ENCODE results near the gene RSU1.
"Not testable (repeated sequence)": the region's sequence is repeated elsewhere in the genome, so short reads cannot be mapped to it uniquely, and the experiment has no call there.

Gene RSU1

GRCh38 chr10:16768702-16769101 lies 48.5 kb downstream of the RSU1 start:
- WGBS, 2 experiments (ENCODE audit: insufficient coverage in 2 of 2) = 96% methylated on average over 3 to 4 of the region's 5 CpGs
- Histone ChIP-seq H3K27ac (ENCODE audit: low read depth, low read length, severe bottlenecking) (no peak overlapping the region), H3K4me3 (ENCODE audit: extremely low read depth, insufficient read depth, low read length, poor library complexity, severe bottlenecking) (no peak overlapping the region), H3K36me3 (ENCODE audit: control insufficient read depth, insufficient read depth, low read length) (peaks cover 6% of the 10 kb centered on the region), H3K4me1 (ENCODE audit: control insufficient read depth, insufficient read depth, low read length, poor library complexity, severe bottlenecking) (peaks cover 4% of the 10 kb centered on the region), H3K9me3 (ENCODE audit: control insufficient read depth, low read length) (no peaks in the 10 kb centered on the region)

GRCh38 chr10:16765509-16766375 lies 51.5 kb downstream of the RSU1 start:
- H3K9me3 ChIP-seq (ENCODE audit: control insufficient read depth, low read length) = no peaks in the 10 kb centered on the region
- no peak overlapping the region for H3K27ac ChIP-seq (ENCODE audit: low read depth, low read length, severe bottlenecking)
- peaks cover 14% of the 10 kb centered on the region for H3K36me3 ChIP-seq (ENCODE audit: control insufficient read depth, insufficient read depth, low read length)
- no peaks in the 10 kb centered on the region for H3K4me1 ChIP-seq (ENCODE audit: control insufficient read depth, insufficient read depth, low read length, poor library complexity, severe bottlenecking)
- H3K4me3 ChIP-seq (ENCODE audit: extremely low read depth, insufficient read depth, low read length, poor library complexity, severe bottlenecking) = no peak overlapping the region
- 92 to 94% methylated on average over 9 to 10 of the region's 12 CpGs for WGBS, 2 experiments (ENCODE audit: insufficient coverage in 2 of 2)

- no peak overlapping the region for H3K27ac ChIP-seq (ENCODE audit: low read depth, low read length, severe bottlenecking)
- H3K9me3 ChIP-seq (ENCODE audit: control insufficient read depth, low read length) = no peaks in the 10 kb centered on the region
- peaks cover 32% of the 10 kb centered on the region for H3K36me3 ChIP-seq (ENCODE audit: control insufficient read depth, insufficient read depth, low read length)
- WGBS, 2 experiments (ENCODE audit: insufficient coverage in 2 of 2) = 94 to 98% methylated on average over 7 to 8 of the region's 8 CpGs
- no peak overlapping the region for H3K4me3 ChIP-seq (ENCODE audit: extremely low read depth, insufficient read depth, low read length, poor library complexity, severe bottlenecking)
- no peaks in the 10 kb centered on the region for H3K4me1 ChIP-seq (ENCODE audit: control insufficient read depth, insufficient read depth, low read length, poor library complexity, severe bottlenecking)
Measured at GRCh38 chr10:16761300-16761699, 55.9 kb downstream of the RSU1 start.

DNA sequence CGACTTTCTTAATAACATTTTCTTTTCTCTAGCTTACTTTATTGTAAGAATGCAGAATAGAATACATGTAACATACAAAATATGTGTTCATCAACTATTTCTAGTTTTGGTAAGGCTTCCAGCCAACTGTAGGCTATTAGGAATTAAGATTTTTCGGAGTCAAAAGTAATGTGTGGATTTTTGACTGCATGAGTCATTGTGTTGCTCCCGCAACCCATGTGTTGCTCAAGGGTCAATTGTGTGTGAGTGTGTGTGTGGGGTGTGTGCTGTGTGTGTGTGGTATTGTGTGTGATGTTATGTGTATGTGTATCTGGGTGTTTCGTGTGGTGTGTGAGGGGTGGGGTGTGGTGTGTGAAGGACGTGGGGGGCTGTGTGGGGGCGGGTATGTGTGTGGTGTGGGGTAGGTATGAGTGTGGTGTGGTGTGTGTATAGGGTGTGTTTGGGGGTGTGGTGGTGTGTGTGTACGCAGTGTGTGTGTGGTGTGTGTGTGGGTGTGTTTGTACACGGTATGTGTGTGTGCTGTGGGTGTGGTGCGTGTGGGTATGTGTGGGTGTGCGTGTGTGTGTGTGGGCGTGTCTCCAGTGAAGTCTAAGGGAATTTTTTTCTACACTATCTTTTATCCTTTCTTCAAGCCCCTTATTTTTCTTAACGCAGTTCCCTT lies 60.5 kb downstream of the RSU1 start:
- 91 to 96% methylated on average over 5 of the region's 12 CpGs for WGBS, 2 experiments (ENCODE audit: insufficient coverage in 2 of 2)
- no peak overlapping the region for H3K4me3 ChIP-seq (ENCODE audit: extremely low read depth, insufficient read depth, low read length, poor library complexity, severe bottlenecking)
- no peaks in the 10 kb centered on the region for H3K9me3 ChIP-seq (ENCODE audit: control insufficient read depth, low read length)
- no peak overlapping the region for H3K27ac ChIP-seq (ENCODE audit: low read depth, low read length, severe bottlenecking)
- H3K36me3 ChIP-seq (ENCODE audit: control insufficient read depth, insufficient read depth, low read length) = peaks cover 38% of the 10 kb centered on the region
- no peaks in the 10 kb centered on the region for H3K4me1 ChIP-seq (ENCODE audit: control insufficient read depth, insufficient read depth, low read length, poor library complexity, severe bottlenecking)

DNA sequence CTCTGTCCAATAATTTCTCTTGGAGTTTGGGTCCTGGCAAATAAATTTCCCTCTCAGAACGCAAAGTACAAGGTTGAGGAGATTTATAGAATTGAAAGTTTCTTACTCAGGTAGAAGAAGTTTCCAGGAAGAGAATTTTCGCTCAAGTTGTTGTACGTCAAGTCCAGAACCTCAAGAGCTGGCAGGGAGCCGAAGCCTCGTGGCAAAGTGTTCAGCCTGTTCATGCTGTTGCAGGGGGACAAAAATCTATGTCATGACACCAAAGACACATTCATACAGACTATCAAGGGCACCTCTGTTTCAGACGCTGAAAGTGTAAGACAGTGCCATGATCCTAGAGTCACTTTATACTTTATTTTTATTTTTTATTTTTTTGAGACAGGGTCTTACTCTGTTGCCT lies 62.5 kb downstream of the RSU1 start:
- Histone ChIP-seq H3K27ac (ENCODE audit: low read depth, low read length, severe bottlenecking) (no peak overlapping the region), H3K36me3 (ENCODE audit: control insufficient read depth, insufficient read depth, low read length) (peaks cover 40% of the 10 kb centered on the region), H3K4me3 (ENCODE audit: extremely low read depth, insufficient read depth, low read length, poor library complexity, severe bottlenecking) (no peak overlapping the region), H3K4me1 (ENCODE audit: control insufficient read depth, insufficient read depth, low read length, poor library complexity, severe bottlenecking) (no peaks in the 10 kb centered on the region), H3K9me3 (ENCODE audit: control insufficient read depth, low read length) (no peaks in the 10 kb centered on the region)
- WGBS, 2 experiments (ENCODE audit: insufficient coverage in 2 of 2) = 89 to 94% methylated on average over 4 to 5 of the region's 6 CpGs

DNA sequence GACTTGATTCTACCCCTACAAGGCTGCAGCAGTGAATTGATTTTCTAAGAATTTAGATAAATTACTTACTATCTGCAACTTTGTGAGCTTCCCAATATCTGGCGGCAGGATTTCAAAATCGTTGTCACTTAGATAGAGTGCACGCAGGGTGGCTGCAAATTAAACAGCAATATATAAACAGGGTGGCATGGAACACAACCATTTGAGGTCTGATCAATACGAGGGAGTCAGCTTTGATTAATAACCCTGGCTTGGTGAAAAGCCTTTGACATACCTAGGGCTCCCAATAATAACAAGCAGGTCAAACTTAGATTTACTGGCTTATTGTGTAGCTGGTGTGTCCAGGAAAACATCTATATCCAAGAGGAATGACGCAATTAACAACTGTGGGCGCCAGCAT lies 64.4 kb downstream of the RSU1 start:
- not testable (repeated sequence) for H3K4me3 ChIP-seq (ENCODE audit: extremely low read depth, insufficient read depth, low read length, poor library complexity, severe bottlenecking); H3K27ac ChIP-seq (ENCODE audit: low read depth, low read length, severe bottlenecking); H3K9me3 ChIP-seq (ENCODE audit: control insufficient read depth, low read length); H3K4me1 ChIP-seq (ENCODE audit: control insufficient read depth, insufficient read depth, low read length, poor library complexity, severe bottlenecking)
- peaks cover 35% of the 10 kb centered on the region for H3K36me3 ChIP-seq (ENCODE audit: control insufficient read depth, insufficient read depth, low read length)
- 83 to 96% methylated on average over 1 to 4 of the region's 6 CpGs for WGBS, 2 experiments (ENCODE audit: insufficient coverage in 2 of 2)

DNA sequence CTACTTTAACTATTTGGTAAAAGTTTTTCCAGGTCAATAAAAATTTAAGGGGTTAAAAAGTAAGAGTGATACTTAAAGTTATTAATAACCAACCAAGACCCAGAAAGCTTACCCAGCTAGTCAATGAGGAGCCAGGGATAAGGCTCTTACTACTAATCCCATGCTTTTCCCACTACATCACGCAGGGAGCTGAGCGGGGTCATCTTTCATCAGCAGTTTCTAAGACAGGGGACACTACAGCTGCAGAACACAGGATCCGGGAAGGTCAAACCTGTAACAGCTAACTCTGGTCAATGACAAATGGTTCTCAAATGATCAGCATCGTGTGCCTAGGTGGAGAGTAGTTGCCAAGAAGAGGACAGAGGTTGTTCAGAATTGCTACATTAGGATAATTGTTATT lies 65.1 kb downstream of the RSU1 start:
- Histone ChIP-seq H3K9me3 (ENCODE audit: control insufficient read depth, low read length) (no peaks in the 10 kb centered on the region), H3K27ac (ENCODE audit: low read depth, low read length, severe bottlenecking) (no peak overlapping the region), H3K4me1 (ENCODE audit: control insufficient read depth, insufficient read depth, low read length, poor library complexity, severe bottlenecking) (no peaks in the 10 kb centered on the region), H3K36me3 (ENCODE audit: control insufficient read depth, insufficient read depth, low read length) (peaks cover 35% of the 10 kb centered on the region), H3K4me3 (ENCODE audit: extremely low read depth, insufficient read depth, low read length, poor library complexity, severe bottlenecking) (no peak overlapping the region)
- WGBS, 2 experiments (ENCODE audit: insufficient coverage in 2 of 2) = 100% methylated on average over 3 to 4 of the region's 4 CpGs

DNA sequence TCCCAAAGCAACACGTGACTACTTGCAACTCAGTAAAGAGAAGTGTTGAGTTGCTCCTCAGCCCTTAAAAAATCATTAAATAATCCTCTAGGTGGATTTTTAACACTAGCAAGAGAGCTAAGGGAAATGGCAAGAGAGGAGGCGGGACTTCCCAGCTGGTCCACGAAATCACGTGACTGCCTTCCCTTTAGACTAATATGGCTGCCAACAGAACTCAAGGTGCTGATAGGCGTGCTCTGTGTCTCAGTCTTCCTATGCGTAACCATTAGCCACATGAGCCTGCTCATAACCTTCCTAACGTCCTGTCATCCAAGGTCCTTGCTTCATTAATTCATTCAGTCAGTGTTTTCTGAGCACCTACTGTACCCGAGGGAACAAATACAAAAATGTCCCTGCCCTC lies 66.0 kb downstream of the RSU1 start:
- H3K36me3 ChIP-seq (ENCODE audit: control insufficient read depth, insufficient read depth, low read length) = peaks cover 39% of the 10 kb centered on the region
- H3K27ac ChIP-seq (ENCODE audit: low read depth, low read length, severe bottlenecking) = no peak overlapping the region
- no peaks in the 10 kb centered on the region for H3K4me1 ChIP-seq (ENCODE audit: control insufficient read depth, insufficient read depth, low read length, poor library complexity, severe bottlenecking)
- H3K9me3 ChIP-seq (ENCODE audit: control insufficient read depth, low read length) = no peaks in the 10 kb centered on the region
- 94 to 97% methylated on average over 7 to 8 of the region's 8 CpGs for WGBS, 2 experiments (ENCODE audit: insufficient coverage in 2 of 2)
- H3K4me3 ChIP-seq (ENCODE audit: extremely low read depth, insufficient read depth, low read length, poor library complexity, severe bottlenecking) = no peak overlapping the region

DNA sequence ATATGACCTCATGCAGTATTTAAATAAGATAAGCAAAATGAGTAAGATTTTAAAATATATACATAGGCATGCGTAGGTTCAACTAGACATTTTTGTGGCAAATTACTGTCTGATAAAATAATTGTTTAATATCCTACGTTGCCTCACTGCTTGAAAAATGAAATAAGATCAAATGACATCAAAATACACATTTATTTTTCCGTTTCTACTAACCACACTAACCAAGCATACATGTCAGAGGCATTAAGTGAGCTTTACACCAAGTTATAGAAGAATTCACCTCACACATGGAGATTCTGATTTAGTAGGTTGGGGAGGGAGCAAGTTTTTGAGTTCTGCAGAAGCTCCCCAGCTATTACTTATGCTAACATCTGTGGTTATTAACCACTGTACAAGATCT lies 66.8 kb downstream of the RSU1 start:
- Histone ChIP-seq H3K4me1 (ENCODE audit: control insufficient read depth, insufficient read depth, low read length, poor library complexity, severe bottlenecking) (no peaks in the 10 kb centered on the region), H3K36me3 (ENCODE audit: control insufficient read depth, insufficient read depth, low read length) (peaks cover 42% of the 10 kb centered on the region), H3K9me3 (ENCODE audit: control insufficient read depth, low read length) (no peaks in the 10 kb centered on the region), H3K4me3 (ENCODE audit: extremely low read depth, insufficient read depth, low read length, poor library complexity, severe bottlenecking) (no peak overlapping the region), H3K27ac (ENCODE audit: low read depth, low read length, severe bottlenecking) (no peak overlapping the region)
- WGBS, 2 experiments (ENCODE audit: insufficient coverage in 2 of 2) = 100% methylated on average over 1 of the region's 3 CpGs; no CpG with 5 or more reads in 1 of the 2 experiments

DNA sequence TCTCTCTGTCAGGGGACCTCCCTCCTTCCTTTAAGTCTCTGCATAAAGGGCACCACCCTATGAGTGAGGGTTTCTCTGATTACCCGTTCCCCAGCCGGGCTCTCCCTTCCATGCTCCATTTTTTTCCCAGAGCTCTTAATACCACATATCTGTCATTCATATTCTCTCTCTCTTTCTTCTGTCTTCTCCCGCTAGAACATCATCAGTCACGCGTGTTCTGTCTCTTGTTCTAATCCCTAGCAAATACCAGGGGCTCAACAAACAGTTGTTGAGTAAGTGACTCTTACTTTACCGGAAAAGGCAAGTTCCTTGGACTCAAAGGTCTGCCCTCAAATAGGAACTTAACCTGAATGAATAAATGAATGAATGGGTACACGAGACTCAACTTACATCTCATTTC lies 68.5 kb downstream of the RSU1 start:
- Histone ChIP-seq H3K9me3 (ENCODE audit: control insufficient read depth, low read length) (no peaks in the 10 kb centered on the region), H3K4me3 (ENCODE audit: extremely low read depth, insufficient read depth, low read length, poor library complexity, severe bottlenecking) (no peak overlapping the region), H3K27ac (ENCODE audit: low read depth, low read length, severe bottlenecking) (no peak overlapping the region), H3K36me3 (ENCODE audit: control insufficient read depth, insufficient read depth, low read length) (peaks cover 42% of the 10 kb centered on the region), H3K4me1 (ENCODE audit: control insufficient read depth, insufficient read depth, low read length, poor library complexity, severe bottlenecking) (no peaks in the 10 kb centered on the region)
- 98 to 100% methylated on average over 3 to 5 of the region's 7 CpGs for WGBS, 2 experiments (ENCODE audit: insufficient coverage in 2 of 2)

DNA sequence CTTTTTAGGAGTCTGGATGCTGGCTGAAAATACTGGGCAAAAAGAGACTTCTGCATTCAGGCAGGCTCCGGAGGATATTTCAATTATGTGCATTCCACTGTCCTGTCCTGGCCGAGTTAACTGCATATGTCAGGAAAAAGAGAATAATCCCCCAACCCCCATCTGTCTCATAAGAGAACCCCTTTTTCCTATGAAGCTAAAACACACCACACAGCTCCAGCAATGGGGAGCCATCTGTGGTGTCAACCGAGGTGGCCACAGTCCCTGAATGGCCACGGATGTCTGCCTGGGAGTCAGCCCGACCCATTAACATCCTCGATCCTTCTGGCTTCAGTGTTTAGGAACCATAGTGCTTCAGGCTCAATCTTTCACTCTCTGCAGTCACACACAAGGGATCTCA lies 70.4 kb downstream of the RSU1 start:
- H3K36me3 ChIP-seq (ENCODE audit: control insufficient read depth, insufficient read depth, low read length) = peaks cover 30% of the 10 kb centered on the region
- 76 to 94% methylated on average over 5 to 6 of the region's 6 CpGs for WGBS, 2 experiments (ENCODE audit: insufficient coverage in 2 of 2)

More for the DNA sequence above, 70.4 kb downstream of the RSU1 start:
- no peaks in the 10 kb centered on the region for H3K9me3 ChIP-seq (ENCODE audit: control insufficient read depth, low read length)
- H3K27ac ChIP-seq (ENCODE audit: low read depth, low read length, severe bottlenecking) = no peak overlapping the region
- H3K4me1 ChIP-seq (ENCODE audit: control insufficient read depth, insufficient read depth, low read length, poor library complexity, severe bottlenecking) = no peaks in the 10 kb centered on the region
- H3K4me3 ChIP-seq (ENCODE audit: extremely low read depth, insufficient read depth, low read length, poor library complexity, severe bottlenecking) = no peak overlapping the region
